K562 (cell line): ENCODE data around the gene TAF15. TPM values are rescaled to one million over a fixed set of nuclear protein-coding genes. Genes with fewer than 3 reads are reported as not detected.

Experiments used
- ATAC-seq: fragments of 200-7000 bp; cut with Tn5 transposase; 3 replicates; pipeline ENCODE4 v1.9.1; 2020; ENCODE audit warnings: moderate library complexity
- BruUV-seq: library from RNA; stranded (reverse); fragments of 400-500 nt; replicated peaks from 2 replicates; lab custom pipeline; 2021; lab: Mats Ljungman, UMichigan
- CTCF ChIA-PET: fragments of 300-600 bp; formaldehyde crosslinking; extraction: SDS; loops from one replicate; lab custom pipeline; 2021; ENCODE audit warnings: low intra/inter-chr PET ratio; lab: Yijun Ruan, JAX
- POLR2A ChIA-PET: fragments of 300-600, 350-650 bp; sonication (Branson Sonifier 250); formaldehyde crosslinking; extraction: SDS; loops from one replicate; lab custom pipeline; 2021; ENCODE audit warnings: antibody characterized with exemption, inconsistent platforms; lab: Yijun Ruan, JAX
- DNase-seq, 4 experiments: peaks; one replicate each; pipeline versions ENCODE4 v3.0.0 to v3.0.0-alpha.2; 2011 to 2018; ENCODE audit warnings: low spot score in 3 of 4, mixed read lengths in 3 of 4; ENCODE audit errors: extremely low read depth in 1 of 4
- FAIRE-seq: peaks from 2 replicates; lab custom pipeline; 2011; peaks lifted over from hg19 to GRCh38; lab: Jason Lieb, UNC
- H2AFZ ChIP-seq: 2 replicates; pipeline ENCODE4 v1.6.0; 2011; ENCODE audit warnings: low read depth, low read length, control low read depth, inconsistent platforms
- H3K27ac ChIP-seq: fragments of 200-600 bp; 3 replicates; pipeline ENCODE4 v1.8.0; 2011; ENCODE audit warnings: low read depth, mild to moderate bottlenecking, control low read depth, inconsistent platforms, low read length, moderate library complexity, mixed read lengths; ENCODE audit errors: extremely low read depth
- H3K27me3 ChIP-seq, 2 experiments: fragments of 300-600 bp in 1 of 2; 2 replicates in 1 of 2; 3 replicates in 1 of 2; pipeline versions ENCODE4 v1.6.0 to v1.8.0; 2011; ENCODE audit warnings: inconsistent platforms in 2 of 2, low read length in 2 of 2, mild to moderate bottlenecking in 1 of 2, mixed read lengths in 1 of 2, moderate library complexity in 1 of 2; ENCODE audit not compliant: control insufficient read depth in 2 of 2, insufficient read depth in 2 of 2
- H3K36me3 ChIP-seq: fragments of 300-600 bp; 3 replicates; pipeline ENCODE4 v1.8.0; 2011; ENCODE audit warnings: mild to moderate bottlenecking, low read length, inconsistent platforms; ENCODE audit not compliant: control insufficient read depth, insufficient read depth
- H3K4me1 ChIP-seq, 2 experiments: fragments of 200-600 bp in 1 of 2; replicated peaks in 1 of 2; 2 replicates in 1 of 2; 3 replicates in 1 of 2; pipeline versions ENCODE4 v1.5.1 to v1.8.0; 2011; ENCODE audit warnings: inconsistent platforms in 2 of 2, low read length in 2 of 2, mild to moderate bottlenecking in 1 of 2, mixed read lengths in 1 of 2, moderate library complexity in 1 of 2; ENCODE audit not compliant: control insufficient read depth in 2 of 2, insufficient read depth in 2 of 2
- H3K4me2 ChIP-seq: 2 replicates; pipeline ENCODE4 v1.6.1; 2011; ENCODE audit warnings: low read length, control low read depth, inconsistent platforms, mixed read lengths; ENCODE audit not compliant: insufficient read depth
- H3K4me3 ChIP-seq: fragments of 200-600 bp; sonication (generic), shearing (Covaris generic); 2 replicates; pipeline ENCODE4 v1.5.1; 2016; ENCODE audit warnings: control low read depth, inconsistent platforms
- H3K79me2 ChIP-seq: fragments of 200-600 bp; 3 replicates; pipeline ENCODE4 v1.8.0; 2011; ENCODE audit warnings: low read length, inconsistent platforms; ENCODE audit not compliant: control insufficient read depth, insufficient read depth
- H3K9ac ChIP-seq, 2 experiments: 2 replicates each; pipeline versions ENCODE4 v1.6.0 to v1.6.1; 2011; ENCODE audit warnings: low read depth in 2 of 2, low read length in 2 of 2, control low read depth in 1 of 2, inconsistent platforms in 1 of 2, mild to moderate bottlenecking in 1 of 2, mixed read lengths in 1 of 2; ENCODE audit not compliant: insufficient read depth in 1 of 2
- H3K9me1 ChIP-seq: one replicate; pipeline ENCODE4 v1.6.0; 2011; ENCODE audit warnings: inconsistent platforms, mild to moderate bottlenecking, low read length, moderate library complexity; ENCODE audit not compliant: control insufficient read depth, insufficient read depth
- H3K9me3 ChIP-seq: replicated peaks from 2 replicates; pipeline ENCODE4 v1.5.1; 2011; ENCODE audit warnings: low read depth, low read length, inconsistent platforms; ENCODE audit not compliant: control insufficient read depth, insufficient read depth
- H4K20me1 ChIP-seq: replicated peaks from 2 replicates; pipeline ENCODE4 v1.6.1; 2011; ENCODE audit warnings: low read length, inconsistent platforms, mixed read lengths; ENCODE audit not compliant: control insufficient read depth, insufficient read depth
- CHCHD3 ChIP-seq: fragments of 250-450 bp; sonication (Bioruptor Pico); IDR thresholded peaks from 2 replicates; pipeline ENCODE4 v2.1.2; 2022; ENCODE audit warnings: mild to moderate bottlenecking
- JUN ChIP-seq, 2 experiments: sonication (generic) in 1 of 2; formaldehyde crosslinking in 1 of 2; IDR thresholded peaks; 2 replicates each; pipeline versions ENCODE4 v1.6.1 to v1.8.0; 2012 to 2022; ENCODE audit warnings: borderline replicate concordance in 2 of 2, mild to moderate bottlenecking in 2 of 2, improper control_type of control experiment in 1 of 2, low read depth in 1 of 2, low read length in 1 of 2, missing genetic modification reagents in 1 of 2
- NFIC ChIP-seq: fragments of 450-650 bp; IDR thresholded peaks from 2 replicates; pipeline ENCODE4 v1.6.1; 2017; ENCODE audit warnings: mild to moderate bottlenecking, inconsistent platforms
- OTX1 ChIP-seq: fragments of 450-650 bp; formaldehyde crosslinking; IDR thresholded peaks from 2 replicates; pipeline ENCODE4 v1.4.0; 2022; ENCODE audit warnings: mild to moderate bottlenecking
- PHTF2 ChIP-seq: fragments of 250-450 bp; sonication (Bioruptor Pico); IDR thresholded peaks from 2 replicates; pipeline ENCODE4 v1.5.0; 2021; ENCODE audit warnings: mild to moderate bottlenecking
- WGBS: fragments of 100-300 bp; shearing (Covaris generic); methylation state at CpG from one replicate; pipeline ENCODE4 v1.1.6; 2016; ENCODE audit warnings: low coverage, mixed read lengths; ENCODE audit not compliant: insufficient coverage; ENCODE audit errors: missing lambda C conversion rate; 5-methylcytosine and 5-hydroxymethylcytosine counted together
- in situ Hi-C: fragments of 300-500 bp; cut with MboI; formaldehyde crosslinking; loops from 4 replicates; pipeline ENCODE4 v1.15.0; 2018; ENCODE audit warnings: inconsistent platforms, mixed read lengths
- intact Hi-C: fragments of 100-400 bp; cut with micrococcal nuclease; formaldehyde crosslinking; loops from 2 replicates; pipeline ENCODE4 v1.14.2; 2022
- polyA plus RNA-seq, 8 experiments: library from polyadenylated mRNA; depleted of rRNA in 4 of 8; stranded (reverse) in 5 of 8; unstranded in 3 of 8; fragments of >200 nt; fragmentation: Nextera tagmentation in 2 of 8; fragmentation: Illumina TruSeq in 1 of 8; extraction: Ambion mirVana in 2 of 8; extraction: Trizol in 1 of 8; gene quantifications; 2 replicates each; pipeline versions ENCODE4 v1.2.1 to v1.2.3, GENCODE V29; 2011 to 2014; ENCODE audit warnings: inconsistent platforms in 1 of 8, missing spikeins in 1 of 8
- total RNA-seq, 7 experiments: library from RNA; depleted of rRNA in 6 of 7; stranded (reverse); fragments of >200 nt in 6 of 7; fragmentation: Illumina TruSeq in 2 of 7; extraction: Trizol in 2 of 7; gene quantifications; 2 replicates each; pipeline versions ENCODE4 v1.2.1 to v1.2.3, GENCODE V29; 2011 to 2021; ENCODE audit warnings: low replicate concordance in 1 of 7
- TF ChIP-seq, protein P1 (sequence below): fragments of 450-650 bp; formaldehyde crosslinking; IDR thresholded peaks from 2 replicates; pipeline ENCODE4 v1.4.0; 2020; ENCODE audit warnings: mild to moderate bottlenecking, mixed read lengths

Gene TAF15
- total and polyA plus RNA-seq, 9 of the 15 experiments (the other 6 are each of a cell fraction or from before 2014, with no cell fraction given): 4.1 to 272 (median 56.8) TPM

DNA sequence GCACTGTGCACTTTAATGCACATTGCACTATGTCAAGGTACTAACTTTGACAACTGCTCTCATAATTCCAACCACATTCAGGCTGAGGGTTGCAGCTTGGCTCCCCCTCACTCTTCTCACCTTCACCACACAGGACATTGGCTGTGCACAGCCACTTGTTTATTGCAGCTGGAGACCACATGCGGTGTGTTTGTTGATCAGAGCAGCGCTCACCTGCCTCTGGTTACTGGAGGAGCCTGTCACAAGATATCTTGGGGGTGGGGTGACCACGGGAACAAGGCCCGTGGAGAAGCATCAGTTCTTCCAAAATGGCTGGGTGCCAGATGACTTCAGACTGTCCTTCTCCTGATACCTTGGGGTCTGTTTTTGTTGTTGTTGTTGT lies 81.5 kb downstream of the TAF15 start:
- no peaks in the 10 kb centered on the region for H3K9me1 ChIP-seq
- no peak overlapping the region for H3K4me3 ChIP-seq
- peak overlapping the region; percentile 32; the same call in 1 of the 2 replicates for H2AFZ ChIP-seq
- no peaks in the 10 kb centered on the region for H3K79me2 ChIP-seq
- ATAC-seq: no peak; the same call in 2 of the 3 replicates
- intact Hi-C loops (no loop called here), in situ Hi-C loops (no loop called here)
- POLR2A ChIA-PET: interaction anchor here (0.7 to 2.0 kb wide), 3 partner anchors 11 to 1478 kb away, joined by 3 to 9 read pairs (median 3); partner anchors contain the start of gene CCL5
- no peak for DNase-seq
- H3K9ac ChIP-seq: no peak overlapping the region
- no peaks in the 10 kb centered on the region for H3K27me3 ChIP-seq
- no peak overlapping the region for H3K4me2 ChIP-seq
- H3K4me1 ChIP-seq: peaks cover 0 to 9% of the 10 kb centered on the region in 2 experiments; a peak in 2 of 5 replicates
- BruUV-seq: no TSS peak
- CTCF ChIA-PET: no interaction called here
- no peaks in the 10 kb centered on the region for H4K20me1 ChIP-seq
- no peak overlapping the region for H3K27ac ChIP-seq
- WGBS: 38% methylated on average over 4 of the region's 4 CpGs
- no peaks in the 10 kb centered on the region for H3K36me3 ChIP-seq
- no peaks in the 10 kb centered on the region for H3K9me3 ChIP-seq
- TF ChIP-seq CHCHD3 (CRISPR knock-in tag) (no peak), NFIC (peak; percentile 64), PHTF2 (CRISPR knock-in tag) (no peak), OTX1 (CRISPR knock-in tag) (no peak), JUN (IDR thresholded peaks at IDR 0.05; ENCODE audit: borderline replicate concordance, low read depth, low read length) (no peak), JUN (CRISPR knock-in tag; IDR thresholded peaks at IDR 0.05; ENCODE audit: borderline replicate concordance) (no peak)
- TF ChIP-seq, protein P1, sequence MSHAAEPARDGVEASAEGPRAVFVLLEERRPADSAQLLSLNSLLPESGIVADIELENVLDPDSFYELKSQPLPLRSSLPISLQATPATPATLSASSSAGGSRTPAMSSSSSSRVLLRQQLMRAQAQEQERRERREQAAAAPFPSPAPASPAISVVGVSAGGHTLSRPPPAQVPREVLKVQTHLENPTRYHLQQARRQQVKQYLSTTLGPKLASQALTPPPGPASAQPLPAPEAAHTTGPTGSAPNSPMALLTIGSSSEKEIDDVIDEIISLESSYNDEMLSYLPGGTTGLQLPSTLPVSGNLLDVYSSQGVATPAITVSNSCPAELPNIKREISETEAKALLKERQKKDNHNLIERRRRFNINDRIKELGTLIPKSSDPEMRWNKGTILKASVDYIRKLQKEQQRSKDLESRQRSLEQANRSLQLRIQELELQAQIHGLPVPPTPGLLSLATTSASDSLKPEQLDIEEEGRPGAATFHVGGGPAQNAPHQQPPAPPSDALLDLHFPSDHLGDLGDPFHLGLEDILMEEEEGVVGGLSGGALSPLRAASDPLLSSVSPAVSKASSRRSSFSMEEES (CRISPR knock-in tag): no peak
- FAIRE-seq: no peak
